Hindlimb muscle (tissue), 1 donor: ENCODE results near the gene CLDN8. TPM values are rescaled to one million over a fixed set of nuclear protein-coding genes. Genes with fewer than 3 reads are reported as not detected.
A peak's percentile ranks its signal among the peaks of the same experiment; 100 is the strongest.

Experiments
- DNase-seq: peaks from one replicate; pipeline ENCODE4 v3.0.0-alpha.2; 2013
- polyA plus RNA-seq: library from polyadenylated mRNA; unstranded; fragments of 120-200 nt; gene quantifications from one replicate; pipeline ENCODE4 v1.2.1, GENCODE V29; 2013; ENCODE audit not compliant: insufficient read length

Gene CLDN8
- polyA plus RNA-seq, result not detected

DNA sequence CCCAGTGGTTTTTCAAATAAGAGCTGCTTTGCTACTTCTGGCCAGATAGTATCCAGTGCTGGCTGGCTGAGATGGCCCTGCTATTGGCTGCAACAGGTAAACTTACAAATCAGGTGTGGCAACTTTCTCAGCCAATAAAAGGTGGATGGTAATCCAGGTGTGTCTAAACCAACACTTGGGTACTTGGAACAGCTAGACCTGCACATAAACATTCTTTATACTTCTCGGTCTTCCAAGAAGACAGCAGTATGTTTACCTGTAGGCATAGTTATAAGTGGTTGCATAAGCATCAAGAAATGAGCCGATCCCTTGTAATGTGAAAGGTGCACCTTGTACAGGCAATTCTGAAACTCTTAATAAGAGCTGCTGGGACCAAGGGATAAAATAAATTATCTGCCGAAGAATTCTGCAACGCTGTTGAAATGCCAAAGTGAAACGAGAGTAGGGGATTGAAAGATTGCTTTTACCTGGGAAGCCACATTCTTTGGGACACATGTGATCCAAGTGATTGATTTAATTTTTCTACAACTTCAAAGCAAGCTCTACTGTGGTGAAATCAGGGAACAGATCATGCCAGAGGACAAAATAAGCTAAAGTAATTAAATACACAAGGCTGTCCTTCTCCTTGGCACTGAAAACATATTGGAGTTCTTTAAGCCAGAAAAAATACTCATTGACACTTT is at the start of gene CLDN8:
CLDN8 (minus strand) TSS at position 57 of the 683 bp plus-strand sequence. CDS start 172 bp downstream, outside the sequence.
- DNase-seq, result no peak

DNA sequence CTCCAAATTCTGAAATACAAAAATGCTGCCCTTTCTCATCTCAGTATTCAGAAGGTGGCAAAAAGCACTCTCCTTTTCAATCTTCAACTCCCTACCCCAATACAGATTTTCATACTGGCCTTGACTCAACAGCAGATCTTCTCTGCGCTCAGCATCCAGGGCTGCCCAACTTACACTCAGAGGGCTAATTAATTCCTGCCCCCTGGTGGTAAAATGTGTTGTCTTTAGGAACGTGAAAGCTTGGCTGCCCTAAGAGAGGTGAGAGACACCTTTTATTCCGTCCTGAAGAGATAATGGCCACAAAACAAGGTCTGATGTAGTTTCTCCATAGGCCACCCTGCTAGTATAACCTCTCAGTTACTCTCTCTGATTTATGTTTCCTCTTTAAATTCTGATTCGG is 41.9 kb upstream of the CLDN8 start:
- no peak for DNase-seq

DNA sequence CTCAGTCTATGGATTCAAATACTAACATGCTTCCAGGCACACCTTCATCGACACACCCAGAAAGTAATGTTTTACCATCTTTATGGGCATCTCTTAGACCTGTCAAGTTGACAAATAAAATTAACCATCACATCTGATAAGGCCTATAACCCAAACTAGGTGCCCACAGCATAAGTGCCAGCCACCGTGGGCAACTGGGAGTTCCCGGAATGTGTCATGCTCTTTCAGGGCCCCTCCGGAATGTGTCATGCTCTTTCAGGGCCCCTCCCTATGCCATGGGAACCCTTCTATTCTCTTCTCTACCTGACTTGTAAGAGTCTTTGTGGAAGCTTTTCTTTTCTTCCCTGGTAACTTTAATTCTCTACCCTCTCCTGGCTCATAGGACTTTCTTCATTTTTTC is 40.2 kb upstream of the CLDN8 start:
- no peak for DNase-seq

DNA sequence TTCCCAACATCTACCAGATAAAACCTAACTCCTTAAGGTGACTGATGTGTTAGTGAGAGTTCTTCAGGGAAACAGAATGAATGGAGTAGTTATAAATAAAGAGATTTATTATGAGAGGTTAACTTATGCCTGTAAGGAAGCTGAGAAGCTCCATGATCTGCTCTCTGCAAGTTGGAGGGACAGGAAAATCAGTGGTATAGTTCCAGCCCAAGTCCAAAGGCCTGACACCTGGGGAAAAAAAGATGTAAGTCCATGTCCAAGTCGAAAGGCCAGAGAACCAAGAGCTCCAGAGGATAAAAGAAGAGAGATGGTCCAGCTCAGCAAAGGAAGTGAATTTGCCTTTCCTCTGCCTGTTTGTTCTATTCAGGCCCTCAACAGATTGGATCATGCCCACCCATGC is 39.8 kb upstream of the CLDN8 start:
- no peak for DNase-seq

DNA sequence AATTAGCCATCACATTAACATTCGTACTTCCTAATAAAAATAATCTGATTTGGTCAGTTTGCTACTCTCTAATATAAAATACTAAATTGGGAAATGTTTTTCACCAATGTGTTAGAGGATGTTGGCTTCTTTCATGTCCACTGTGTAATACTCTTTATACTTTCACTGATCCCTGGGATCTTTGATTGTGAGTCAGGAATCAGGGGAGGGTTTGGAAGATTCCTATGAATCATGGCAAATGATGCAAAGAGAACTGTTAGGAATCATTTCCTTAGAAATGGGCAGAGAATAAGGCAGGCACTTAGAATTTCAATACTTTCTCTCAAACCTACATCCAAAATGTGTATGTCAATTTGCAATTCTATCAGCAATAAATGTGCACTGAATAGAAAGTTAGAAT is 35.9 kb upstream of the CLDN8 start:
- no peak for DNase-seq

DNA sequence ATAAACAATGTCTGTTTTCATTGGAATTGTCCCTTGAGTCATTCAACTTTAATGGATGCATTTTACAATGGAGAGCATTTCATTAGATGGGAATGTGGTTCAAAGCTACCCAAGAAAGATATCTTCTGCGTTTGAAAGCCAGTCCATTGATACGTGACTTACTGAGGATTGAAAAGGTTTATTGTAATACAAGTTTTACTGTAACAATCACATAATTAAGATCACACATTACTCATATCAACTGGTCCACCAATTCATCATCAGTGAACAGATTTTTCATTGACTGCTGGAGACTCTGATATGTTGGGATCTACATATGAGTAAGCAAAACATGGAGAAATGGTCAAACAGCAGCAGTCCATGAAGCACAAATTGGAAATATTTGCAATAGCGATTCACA is 34.0 kb upstream of the CLDN8 start:
- DNase-seq, result no peak

DNA sequence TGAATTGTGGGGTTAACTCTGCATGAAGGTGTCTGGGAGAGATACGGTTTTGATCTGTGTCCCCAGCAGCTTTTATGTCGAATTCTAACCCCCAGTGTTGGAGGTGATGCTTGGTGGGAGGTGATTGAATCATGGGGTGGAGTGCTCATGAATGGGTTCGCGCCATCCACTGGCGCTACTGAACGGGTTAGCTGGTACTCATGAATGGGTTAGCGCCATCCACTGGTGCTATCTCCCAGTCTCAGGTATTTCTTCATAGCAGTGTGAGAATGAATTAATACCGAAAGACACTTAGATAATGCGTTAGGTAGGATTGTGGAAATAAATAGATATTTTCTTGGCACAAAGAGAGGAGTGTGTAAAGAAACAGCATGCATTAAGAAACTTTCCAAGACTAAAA is 32.9 kb upstream of the CLDN8 start:
- DNase-seq, result no peak

DNA sequence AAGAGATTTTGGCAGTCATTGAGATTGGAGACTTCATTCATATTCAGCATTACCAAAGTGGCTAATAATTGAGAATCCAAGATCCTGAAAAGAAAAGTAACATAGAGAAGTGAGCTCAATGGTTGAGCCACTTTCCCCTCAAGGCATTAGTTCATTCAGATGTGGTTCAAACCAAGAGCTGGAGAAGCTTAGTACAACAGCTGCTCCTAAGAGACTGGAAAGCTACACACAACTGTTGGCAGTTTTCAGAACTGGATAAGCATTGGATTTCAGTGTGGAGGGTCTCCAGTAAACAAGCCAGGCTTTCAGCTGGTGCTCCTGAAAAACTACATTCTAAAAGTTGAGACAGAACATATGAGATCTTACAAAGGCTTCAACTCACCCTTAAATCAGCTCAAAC is 29.2 kb upstream of the CLDN8 start:
- no peak for DNase-seq

DNA sequence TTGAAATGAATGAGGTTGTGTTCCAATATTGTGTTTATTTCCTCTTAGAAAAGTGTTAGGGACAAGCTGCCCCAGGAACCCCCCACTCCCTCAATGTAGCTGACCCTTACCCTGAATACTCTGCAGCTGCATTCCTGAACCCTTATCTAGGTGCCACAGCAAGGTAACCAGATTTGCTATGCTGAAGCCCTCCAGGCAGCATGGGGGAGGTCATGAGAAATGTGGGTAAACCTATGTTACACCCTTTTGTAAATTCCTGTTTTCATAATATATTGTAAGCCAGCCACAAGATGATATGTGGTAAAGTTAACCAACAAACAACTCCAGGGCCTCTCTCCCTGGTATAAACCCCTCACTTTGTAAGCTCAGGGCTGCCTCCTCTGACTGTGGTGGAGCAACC is 27.8 kb upstream of the CLDN8 start:
- DNase-seq, result no peak

DNA sequence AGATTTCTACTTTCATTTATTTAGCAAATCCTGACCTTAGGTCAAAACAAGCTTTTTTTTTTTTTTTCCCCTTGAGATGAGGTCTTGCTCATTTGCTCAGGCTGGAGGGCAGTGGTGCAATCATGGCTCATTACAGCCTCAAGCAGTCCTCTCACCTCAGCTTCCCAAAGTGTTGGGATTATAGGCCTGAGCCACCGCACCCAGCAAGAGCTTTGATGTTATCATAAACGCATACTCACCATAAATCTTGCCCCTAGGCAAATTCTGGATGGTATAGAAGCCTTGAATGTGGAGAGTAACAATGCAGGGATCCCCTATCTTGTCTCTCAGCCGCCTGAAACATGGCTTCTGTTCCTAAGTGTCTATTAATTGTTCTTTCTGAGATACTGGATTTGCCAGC is 24.8 kb upstream of the CLDN8 start:
- no peak for DNase-seq

DNA sequence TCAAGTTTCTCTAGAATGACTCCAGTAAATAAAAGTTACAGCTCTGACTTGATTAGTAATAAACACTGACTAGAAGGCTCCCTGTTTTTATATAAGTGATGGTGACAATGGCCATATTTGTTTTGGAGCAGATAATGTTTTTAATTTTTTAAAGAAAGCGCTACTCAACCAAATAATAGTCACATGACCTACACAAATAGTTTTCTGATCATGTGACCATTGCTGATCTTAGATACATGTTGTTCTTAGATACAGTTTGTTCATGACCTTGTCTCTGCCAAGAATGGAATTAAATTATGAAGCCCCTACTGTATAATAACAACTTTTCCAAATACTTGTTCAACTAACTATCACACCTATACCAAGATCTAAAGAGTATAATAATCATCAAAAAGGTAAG is 22.3 kb upstream of the CLDN8 start:
- DNase-seq, result no peak

DNA sequence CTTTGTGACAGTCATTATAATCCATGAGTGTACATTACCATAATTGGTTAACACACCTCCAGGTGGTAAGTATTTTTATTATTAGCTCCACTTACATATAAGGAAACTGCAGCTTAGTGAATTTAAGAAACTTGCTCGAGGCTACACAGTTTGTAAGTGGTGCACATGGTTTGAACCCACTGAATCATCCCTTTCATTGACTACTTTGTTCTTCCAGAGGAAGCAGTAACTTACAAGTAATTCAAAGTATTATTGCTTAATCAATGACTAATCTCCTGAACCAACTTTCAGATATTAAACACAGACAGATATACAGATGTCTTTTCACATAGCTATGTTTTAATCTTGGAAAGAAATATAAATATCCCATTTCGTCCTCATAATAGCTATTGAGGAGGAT is 18.7 kb upstream of the CLDN8 start:
- DNase-seq, result no peak

DNA sequence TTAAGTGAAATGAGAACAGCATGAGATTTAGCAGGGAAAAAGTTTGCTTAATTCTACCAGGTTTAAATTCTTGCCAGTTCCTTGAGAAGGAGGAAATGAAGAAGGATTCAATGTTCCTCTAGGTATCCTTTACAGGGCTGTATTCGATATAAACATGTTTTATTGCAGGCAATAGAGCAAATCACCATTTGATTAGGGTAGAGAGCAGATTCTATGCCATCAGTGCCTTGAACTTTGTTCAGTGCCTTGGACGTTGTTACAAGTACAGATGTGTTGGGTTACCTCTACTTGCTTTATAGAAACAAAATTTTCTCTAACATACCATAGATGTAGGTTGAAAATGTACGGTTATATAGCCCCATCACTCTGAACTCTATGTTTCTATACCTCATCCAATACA is 18.2 kb upstream of the CLDN8 start:
- no peak for DNase-seq

DNA sequence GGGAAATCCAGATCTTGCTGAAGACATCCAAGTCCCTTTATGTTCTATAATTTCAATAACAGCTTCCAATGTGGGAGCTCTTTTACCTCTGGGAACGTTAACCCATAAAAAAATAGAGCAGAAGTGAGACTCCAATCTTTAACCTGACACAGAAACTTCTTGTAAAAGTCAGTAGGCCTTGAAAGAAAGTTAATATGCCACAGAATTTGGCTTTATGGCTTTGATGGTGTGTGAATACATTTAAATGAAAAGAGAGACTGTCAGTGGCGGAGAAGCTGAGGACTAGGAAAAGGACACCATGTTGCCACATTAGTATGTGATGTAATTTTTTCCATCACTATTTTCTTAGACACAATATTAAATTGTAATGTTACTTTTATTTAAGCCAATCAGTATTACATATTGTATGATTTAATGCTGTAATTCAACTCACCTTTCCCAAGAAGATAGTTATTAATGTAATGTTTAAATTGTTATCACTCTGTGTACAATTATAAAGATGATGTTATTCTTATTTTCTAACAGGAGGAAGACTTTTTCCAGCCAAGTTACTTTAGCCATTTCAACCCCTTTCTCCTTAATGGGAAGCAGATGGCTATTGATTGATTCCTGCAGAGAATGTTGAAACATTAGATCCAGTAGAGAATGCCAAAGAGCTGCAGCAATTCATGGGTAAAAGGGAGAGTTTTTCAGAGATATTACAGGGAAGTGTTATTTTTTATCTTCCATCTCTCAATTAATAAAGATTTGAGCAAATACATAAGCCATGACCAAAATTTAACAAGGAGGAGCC is 17.5 kb upstream of the CLDN8 start:
- DNase-seq, result peak; percentile 50

DNA sequence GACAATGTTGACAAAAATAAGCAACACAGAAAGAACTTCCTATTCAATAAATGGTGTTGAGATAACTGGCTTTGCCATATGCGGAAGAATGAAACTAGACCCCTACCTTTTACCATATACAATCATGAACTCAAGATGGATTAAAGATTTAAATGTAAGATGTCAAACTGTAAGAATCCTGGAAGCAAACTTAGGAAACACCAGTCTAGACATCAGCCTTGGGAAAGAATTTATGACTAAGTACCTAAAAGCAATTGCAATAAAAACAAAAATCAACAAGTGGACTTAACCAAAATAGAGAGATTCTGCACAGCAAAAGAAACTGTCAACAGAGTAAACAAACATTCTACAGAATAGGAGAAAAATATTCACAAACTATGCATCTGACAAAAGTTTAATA is 16.1 kb upstream of the CLDN8 start:
- no peak for DNase-seq

DNA sequence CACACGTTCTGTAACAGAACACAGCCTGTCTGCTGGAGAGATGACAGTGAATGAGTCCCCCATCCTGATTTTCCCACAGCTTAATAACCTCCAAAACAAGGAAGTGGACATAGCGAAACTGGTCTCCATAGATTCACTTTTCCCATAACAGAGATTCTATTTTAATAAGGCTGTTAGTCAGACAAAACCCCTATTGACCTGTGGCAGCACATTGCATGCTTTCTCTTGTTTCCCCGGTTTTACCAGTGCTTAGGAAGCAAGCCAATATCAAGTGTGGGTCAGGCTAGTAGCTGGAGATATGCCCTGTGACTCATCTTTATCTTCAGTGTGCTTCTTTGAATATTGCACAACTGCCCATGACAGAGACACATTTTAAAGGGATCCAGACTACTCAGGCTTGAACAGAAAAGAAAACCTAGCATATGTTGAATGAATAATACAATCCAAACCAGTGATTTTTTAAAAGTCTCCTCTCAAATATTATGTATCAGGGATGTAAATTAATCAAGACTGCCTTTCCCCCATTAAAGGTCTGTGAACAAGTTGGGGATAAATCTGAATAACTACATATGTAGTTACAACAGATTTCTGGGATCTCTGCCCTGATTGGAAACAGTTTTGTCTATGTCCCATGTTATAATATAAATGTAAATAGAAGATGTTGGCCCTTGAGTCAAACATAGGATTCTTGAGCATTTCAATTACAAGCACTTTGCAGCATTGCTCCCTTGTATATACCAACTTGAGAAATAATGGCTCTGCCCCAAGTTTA is 11.9 kb upstream of the CLDN8 start:
- peak; percentile 51 for DNase-seq

DNA sequence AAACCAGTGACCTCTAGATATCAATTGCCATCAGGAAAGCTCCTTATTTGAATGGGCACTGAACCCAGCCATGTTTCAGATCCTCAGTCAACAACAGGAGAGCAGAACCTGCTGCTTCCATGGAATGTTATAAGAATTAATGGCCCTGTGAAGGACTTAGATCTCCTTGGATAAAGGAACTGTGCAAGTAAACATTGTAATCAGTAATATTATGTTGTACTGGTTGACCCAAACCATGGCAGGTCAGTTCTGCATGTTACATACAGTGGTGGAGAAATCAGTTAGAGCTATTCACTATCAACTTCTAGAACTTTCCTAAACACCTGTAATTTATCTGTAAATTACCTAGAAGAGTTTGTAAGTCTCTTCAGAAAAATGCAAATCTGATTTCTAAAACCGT is 11.2 kb upstream of the CLDN8 start:
- no peak for DNase-seq

DNA sequence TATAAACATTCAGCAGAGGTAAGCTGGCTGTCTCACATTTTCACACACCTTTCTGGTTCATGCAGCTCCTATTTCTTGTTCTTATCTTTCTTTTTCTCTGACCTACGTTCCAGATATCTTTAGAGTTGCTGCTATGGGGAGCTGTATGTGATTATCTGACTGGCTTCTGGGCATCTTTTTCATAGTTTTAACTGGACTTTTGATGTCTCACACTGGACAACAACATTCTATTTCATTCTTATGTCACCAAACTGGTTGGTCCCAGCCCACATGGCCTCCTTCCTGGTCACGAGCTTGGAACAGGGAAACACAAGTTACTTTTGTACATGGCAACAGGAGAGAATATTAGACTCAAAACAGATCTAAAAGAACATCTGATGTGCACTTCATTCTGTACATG is 7.7 kb upstream of the CLDN8 start:
- DNase-seq, result no peak

DNA sequence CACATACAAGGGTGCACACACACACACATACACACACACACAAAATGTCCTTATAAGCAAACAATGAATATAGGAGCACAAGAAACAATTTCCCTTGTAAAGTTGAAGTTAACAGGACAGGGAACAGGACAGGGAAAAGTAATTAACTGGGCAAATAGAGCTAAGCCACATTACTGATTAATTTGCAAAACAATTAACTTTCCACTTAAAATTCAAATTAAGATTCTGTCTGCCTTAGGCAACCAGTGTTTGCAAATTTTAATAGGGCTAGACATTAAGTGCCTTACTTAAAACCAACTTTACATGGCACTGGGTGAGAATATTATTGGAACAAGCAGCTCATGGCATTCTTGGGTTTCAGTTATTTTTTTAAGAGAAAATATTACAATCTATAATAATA is 6.8 kb upstream of the CLDN8 start:
- DNase-seq, result no peak

DNA sequence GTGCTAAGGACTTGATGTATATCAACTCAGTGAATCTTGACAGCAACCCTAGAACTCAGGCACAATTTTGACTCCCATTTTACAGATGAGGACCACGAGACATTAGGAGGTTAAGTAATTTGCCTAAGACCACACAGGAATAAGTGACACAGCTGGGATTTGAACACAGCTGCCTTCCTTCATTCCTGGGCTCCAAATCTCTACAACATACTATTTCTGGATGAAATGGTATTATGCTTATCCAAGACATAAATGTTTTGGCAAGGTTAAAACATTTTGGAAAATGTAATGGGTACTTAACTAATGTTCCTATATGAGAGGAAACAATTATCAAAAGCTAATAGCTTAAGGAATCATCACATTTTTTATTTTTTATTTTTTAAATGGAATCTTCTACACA is 4.8 kb downstream of the CLDN8 start:
- peak; percentile 38 for DNase-seq

DNA sequence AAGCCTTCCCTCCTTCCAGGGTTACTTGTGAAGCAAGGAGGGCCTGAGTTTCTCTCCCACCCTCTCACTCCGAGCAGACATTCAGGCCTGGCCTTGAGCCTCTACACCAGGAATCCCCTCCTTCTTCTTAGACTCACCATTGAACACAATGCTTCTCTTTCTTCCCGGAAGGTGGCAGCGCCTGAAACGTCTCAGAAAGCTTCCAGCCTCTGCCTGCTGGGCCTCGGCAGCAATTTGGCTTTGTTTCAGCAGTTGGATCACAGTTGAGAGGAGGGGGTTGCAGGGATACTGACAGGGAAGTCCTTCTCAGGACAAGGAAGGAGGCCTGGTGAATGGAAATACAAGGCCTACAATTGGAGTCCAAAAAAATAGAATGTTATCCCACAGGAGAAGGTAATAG is 6.3 kb downstream of the CLDN8 start:
- DNase-seq, result no peak

DNA sequence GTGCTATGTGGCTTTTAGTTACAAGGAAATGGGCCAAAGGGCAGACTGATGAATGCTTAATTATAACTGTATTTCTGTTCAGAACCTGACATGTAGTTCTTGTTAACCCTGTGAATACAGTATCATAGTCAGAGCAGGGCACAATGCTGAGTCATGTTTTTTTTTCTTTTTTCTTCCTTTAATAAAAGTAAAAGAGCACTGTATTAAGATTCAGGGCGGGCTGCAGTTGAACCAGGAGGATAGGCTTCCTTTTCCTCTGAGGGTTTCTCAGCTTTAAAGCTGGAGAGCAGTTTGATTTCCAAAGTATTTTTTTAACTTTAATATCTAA is 8.7 kb downstream of the CLDN8 start:
- no peak for DNase-seq

DNA sequence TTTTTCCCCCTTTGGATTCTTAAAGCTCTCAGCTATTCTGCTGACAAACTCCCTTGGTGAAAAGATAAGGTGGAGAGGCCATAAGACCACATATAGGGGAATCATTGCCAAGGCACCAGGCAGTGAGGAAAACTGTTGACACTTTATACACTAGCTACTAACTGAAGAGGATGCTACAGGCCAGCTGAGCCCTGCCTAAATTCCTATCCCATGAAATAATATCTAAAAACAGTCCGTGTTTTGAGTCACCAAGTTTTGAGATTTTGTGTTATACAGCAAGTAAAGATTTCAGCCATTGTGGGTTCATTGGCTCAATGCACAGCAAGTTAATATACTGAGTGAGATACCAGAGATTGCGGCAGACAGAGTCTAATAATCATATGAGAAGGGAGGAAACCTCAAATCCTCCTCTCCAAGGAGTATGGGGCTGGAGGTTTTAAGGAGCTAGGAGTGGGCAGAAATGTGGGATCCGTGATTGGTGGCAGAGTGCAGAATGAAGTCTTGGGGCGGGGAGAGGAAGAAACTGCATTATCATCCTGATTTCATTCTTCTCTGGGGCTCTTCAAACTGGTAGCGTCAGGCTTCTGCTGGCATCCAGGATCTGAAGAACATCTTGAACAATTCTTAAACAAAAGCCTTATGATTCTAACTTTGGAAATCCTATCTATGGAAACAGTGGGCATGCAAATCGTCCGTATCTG is 9.2 kb downstream of the CLDN8 start:
- DNase-seq, result no peak
